Central memory CD8-positive, alpha-beta T cell (primary cell): ENCODE measurements around the gene GOLPH3L.
"Not testable (repeated sequence)": the region's sequence is repeated elsewhere in the genome, so short reads cannot be mapped to it uniquely, and the experiment has no call there.

ENCODE experiments used
- ATAC-seq: fragments of 150-1000 bp; cut with Tn5 transposase; replicated peaks from 2 replicates; pipeline ENCODE4 v1.10.0; 2022; ENCODE audit warnings: mild to moderate bottlenecking, moderate FRiP score, moderate number of reproducible peaks; ENCODE audit not compliant: poor library complexity, severe bottlenecking; ENCODE audit errors: extremely low read depth
- DNase-seq, 2 donors: peaks; one replicate each; pipeline ENCODE4 v3.0.0; 2021; ENCODE audit warnings: low spot score in 2 of 2
- H3K27ac Mint-ChIP-seq: one replicate; pipeline ENCODE4 v1.8.0; 2022; ENCODE audit warnings: low read depth, mild to moderate bottlenecking, moderate library complexity, mixed read lengths
- H3K27me3 Mint-ChIP-seq: one replicate; pipeline ENCODE4 v1.8.0; 2022; ENCODE audit warnings: mixed read lengths
- H3K36me3 Mint-ChIP-seq: one replicate; pipeline ENCODE4 v1.8.0; 2022; ENCODE audit warnings: mild to moderate bottlenecking, moderate library complexity, mixed read lengths; ENCODE audit not compliant: insufficient read depth
- H3K4me1 Mint-ChIP-seq: one replicate; pipeline ENCODE4 v1.8.0; 2022; ENCODE audit warnings: mixed read lengths
- H3K4me3 Mint-ChIP-seq: one replicate; pipeline ENCODE4 v1.8.0; 2022; ENCODE audit warnings: mild to moderate bottlenecking, moderate library complexity, mixed read lengths
- H3K9me3 Mint-ChIP-seq: one replicate; pipeline ENCODE4 v1.8.0; 2022; ENCODE audit warnings: mixed read lengths

Gene GOLPH3L

DNA sequence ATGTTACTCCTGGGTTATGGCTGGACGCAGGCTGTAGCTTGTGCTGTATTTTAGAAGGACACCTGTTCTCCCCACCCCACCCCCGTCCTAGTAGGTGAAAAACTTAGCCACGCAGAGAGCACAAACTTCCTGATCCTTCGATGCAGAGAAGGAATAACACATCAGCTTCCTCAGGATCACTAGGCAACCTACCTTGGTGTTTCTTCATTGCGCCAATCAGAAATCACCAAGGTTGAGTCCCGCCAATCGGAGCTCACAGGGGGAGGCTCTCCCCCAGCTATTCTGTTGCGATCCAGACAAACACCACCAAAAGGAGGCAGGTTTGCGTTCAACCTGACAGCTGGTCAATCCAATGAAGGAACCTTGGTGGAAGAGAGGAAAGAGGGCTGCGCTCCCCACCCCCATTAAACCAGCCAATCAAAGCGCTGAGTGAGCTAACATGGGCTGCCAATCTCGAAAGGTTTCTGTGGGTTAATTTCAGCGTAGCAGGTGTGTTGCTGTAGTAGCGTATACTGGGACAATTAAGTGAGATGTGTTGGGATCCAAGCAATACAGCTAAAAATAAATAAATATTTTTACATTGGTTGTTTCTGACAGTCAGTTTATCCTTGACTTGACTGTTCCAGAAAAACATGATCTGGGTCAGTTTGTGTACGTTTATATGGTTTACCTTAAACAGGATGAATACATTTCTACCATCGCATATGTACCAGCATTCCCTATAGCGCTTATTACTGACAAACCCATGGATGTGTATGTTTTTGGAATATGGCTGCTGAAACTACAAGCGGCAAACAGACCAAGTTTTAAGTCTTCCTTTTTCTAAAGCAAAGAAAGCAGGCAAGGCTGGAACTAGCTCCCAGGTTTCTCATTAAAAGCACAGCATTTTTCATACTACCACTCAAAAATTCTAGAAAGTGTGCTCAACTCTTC is at the start of gene GOLPH3L:
GOLPH3L (minus strand) TSS at position 160 of the 933 bp plus-strand sequence. CDS start 2,316 bp downstream, outside the sequence.
- Mint-ChIP-seq H3K36me3 (peaks cover 22% of the 10 kb centered on the region), H3K27me3 (no peaks in the 10 kb centered on the region), H3K9me3 (no peaks in the 10 kb centered on the region), H3K4me1 (peaks cover 26% of the 10 kb centered on the region), H3K27ac (peak within 1 kb of the TSS; percentile 62), H3K4me3 (peak within 1 kb of the TSS; percentile 94)
- peak; percentile 99 for ATAC-seq
- DNase-seq: peak; percentile 63 to 85

DNA sequence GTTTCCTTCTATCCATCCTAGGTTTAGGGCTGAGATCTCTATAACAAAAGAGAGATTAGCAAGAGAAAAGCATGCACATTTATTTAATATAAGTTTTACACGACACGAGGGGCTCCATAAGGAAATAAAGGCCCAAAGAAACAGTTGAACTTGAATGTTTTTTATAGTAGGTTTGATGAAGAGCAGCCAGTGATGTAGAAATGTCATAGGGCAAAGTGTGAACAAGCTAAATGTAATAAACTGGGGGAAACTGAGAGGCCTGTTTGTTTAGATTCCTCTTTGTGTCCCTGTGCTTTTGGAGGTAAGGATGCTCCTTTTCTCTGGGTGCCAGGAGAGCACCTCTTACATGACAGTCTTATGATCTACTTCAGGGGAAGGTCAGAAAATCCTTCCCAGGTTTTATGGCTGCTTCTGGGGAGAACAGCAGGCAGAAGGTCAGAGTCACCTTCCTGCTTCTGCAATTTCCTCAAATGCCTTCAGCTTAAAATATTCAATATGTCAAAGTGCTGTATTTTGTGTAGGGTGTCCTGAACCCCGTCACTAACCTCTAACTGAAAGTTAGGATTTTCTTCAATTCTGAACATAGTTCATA is 33.3 kb upstream of the GOLPH3L start:
- ATAC-seq (no peak), DNase-seq (no peak)
- Mint-ChIP-seq H3K36me3 (peaks cover 19% of the 10 kb centered on the region), H3K4me3 (no peak overlapping the region), H3K27ac (peak overlapping the region; percentile 44), H3K4me1 (no peaks in the 10 kb centered on the region), H3K27me3 (no peaks in the 10 kb centered on the region), H3K9me3 (no peaks in the 10 kb centered on the region)

DNA sequence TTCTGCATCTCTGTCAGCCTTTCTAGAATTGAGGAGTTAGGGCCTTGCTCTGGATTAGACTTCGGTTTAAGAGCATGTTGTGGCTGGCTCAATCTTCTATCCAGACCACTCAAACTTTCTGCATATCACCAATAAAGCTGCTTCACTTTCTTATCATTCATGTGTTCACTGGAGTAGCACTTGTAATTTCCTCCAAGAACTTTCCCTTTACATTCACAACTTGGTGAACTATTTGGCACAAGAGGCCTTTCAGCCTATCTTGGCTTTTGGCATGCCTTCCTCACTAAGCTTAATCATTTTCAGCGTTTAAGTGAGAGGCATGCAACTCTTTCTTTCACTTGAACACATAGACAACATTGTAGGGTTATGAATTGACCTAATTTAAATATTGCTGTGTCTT is 27.4 kb upstream of the GOLPH3L start:
- ATAC-seq: no peak
- DNase-seq: no peak
- peaks cover 1% of the 10 kb centered on the region for H3K36me3 Mint-ChIP-seq
- no peaks in the 10 kb centered on the region for H3K27me3 Mint-ChIP-seq
- no peaks in the 10 kb centered on the region for H3K9me3 Mint-ChIP-seq
- no peaks in the 10 kb centered on the region for H3K4me1 Mint-ChIP-seq
- H3K4me3 Mint-ChIP-seq: no peak overlapping the region
- H3K27ac Mint-ChIP-seq: no peak overlapping the region

DNA sequence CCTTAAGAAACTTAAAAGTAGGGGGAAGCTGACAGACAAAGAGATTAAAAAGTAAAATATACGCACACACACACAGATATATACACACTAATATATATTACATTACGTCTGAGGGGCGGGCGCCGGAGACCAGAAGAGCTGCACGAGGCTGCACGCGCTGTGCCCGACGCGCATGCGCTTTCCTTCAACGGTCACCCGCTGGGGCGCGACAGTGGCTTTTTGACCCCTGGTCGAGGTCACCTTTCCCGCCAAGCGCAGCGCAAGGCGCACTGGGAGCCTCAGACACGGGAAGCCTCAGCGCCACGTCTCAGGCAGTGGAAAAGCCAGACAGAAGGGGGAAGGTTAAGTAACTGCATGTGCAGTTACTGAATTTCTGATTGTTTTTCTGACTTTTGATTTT is 23.7 kb upstream of the GOLPH3L start, which contains the start of gene HORMAD1:
HORMAD1 (minus strand) TSS at position 193 of the 400 bp plus-strand sequence. CDS start 1,390 bp downstream, outside the sequence.
- DNase-seq (no peak), ATAC-seq (no peak)
- Mint-ChIP-seq H3K27ac (no peak within 1 kb of the TSS), H3K4me1 (peaks cover 6% of the 10 kb centered on the region), H3K9me3 (no peaks in the 10 kb centered on the region), H3K36me3 (peaks cover 1% of the 10 kb centered on the region), H3K27me3 (no peaks in the 10 kb centered on the region), H3K4me3 (no peak within 1 kb of the TSS)

DNA sequence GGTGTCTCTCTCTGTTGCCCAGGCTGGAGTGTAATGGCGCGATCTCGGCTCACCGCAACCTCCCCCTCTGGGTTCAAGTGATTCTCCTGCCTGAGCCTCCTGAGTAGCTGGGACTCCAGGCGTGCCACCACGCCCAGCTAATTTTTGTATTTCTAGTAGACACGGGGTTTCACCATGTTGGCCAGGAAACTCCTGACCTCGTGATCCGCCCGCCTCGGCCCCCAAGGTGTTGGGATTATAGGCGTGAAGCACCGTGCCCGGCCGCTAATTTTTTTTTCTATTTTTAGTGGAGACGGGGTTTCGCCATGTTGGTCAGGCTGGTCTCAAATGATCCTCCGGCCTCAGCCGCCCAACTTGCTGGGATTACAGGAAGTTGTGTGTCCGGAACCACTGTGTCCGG is 23.1 kb upstream of the GOLPH3L start:
- DNase-seq (no peak), ATAC-seq (no peak)
- Mint-ChIP-seq H3K9me3 (no peaks in the 10 kb centered on the region), H3K27ac (no peak overlapping the region), H3K4me3 (no peak overlapping the region), H3K27me3 (no peaks in the 10 kb centered on the region), H3K36me3 (peaks cover 1% of the 10 kb centered on the region), H3K4me1 (peaks cover 6% of the 10 kb centered on the region)

DNA sequence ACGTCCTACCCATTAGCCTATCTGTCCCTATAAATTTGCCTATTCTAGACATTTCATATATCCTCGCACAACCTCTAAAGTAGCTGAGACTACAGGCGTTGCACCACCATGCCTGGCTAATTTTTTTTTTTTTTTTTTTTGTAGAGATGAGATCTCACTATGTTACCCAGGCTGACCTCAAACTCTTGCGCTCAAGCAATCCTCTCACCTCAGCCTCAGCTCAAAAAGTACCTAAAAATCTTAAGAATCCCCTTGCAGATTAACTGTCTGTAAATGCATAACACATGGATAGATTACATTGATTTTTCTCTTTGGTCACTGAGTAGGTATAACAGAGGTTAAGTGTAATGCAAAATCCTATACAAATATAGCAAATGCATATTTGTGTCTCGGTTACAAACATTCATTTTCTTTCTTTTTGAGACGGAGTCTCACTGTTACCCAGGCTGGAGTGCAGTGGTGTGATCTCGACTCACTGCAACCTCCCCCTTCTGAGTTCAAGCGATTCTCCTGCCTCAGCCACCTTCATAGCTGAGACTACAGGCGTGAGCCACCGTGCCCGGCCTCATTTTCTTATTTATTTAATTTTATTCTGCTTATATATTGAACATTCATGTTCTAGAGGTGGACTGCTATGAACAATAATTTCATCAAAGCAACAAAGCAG is 21.4 kb upstream of the GOLPH3L start:
- no peaks in the 10 kb centered on the region for H3K27me3 Mint-ChIP-seq
- ATAC-seq: peak; percentile 85
- H3K27ac Mint-ChIP-seq: peak overlapping the region; percentile 8
- H3K4me3 Mint-ChIP-seq: no peak overlapping the region
- no peaks in the 10 kb centered on the region for H3K9me3 Mint-ChIP-seq
- peaks cover 6% of the 10 kb centered on the region for H3K4me1 Mint-ChIP-seq
- peaks cover 1% of the 10 kb centered on the region for H3K36me3 Mint-ChIP-seq
- no peak for DNase-seq

DNA sequence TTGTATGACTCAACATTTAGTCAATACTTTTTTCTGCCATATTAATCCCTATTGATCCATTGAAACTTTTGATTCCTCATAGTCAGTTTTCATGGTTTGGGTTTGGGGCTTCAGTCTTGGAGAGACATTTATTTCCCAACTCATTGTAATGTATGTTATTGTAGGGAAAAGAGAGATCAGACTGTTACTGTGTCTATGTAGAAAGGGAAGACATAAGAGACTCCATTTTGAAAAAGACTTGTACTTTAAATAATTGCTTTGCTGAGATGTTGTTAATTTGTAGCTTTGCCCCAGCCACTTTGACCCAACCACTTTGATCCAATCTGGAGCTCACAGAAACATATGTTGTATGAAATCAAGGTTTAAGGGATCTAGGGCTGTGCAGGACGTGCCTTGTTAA is 12.1 kb upstream of the GOLPH3L start:
- not testable (repeated sequence) for H3K27me3 Mint-ChIP-seq, H3K4me3 Mint-ChIP-seq, DNase-seq, ATAC-seq, H3K9me3 Mint-ChIP-seq, H3K27ac Mint-ChIP-seq, H3K36me3 Mint-ChIP-seq, H3K4me1 Mint-ChIP-seq

DNA sequence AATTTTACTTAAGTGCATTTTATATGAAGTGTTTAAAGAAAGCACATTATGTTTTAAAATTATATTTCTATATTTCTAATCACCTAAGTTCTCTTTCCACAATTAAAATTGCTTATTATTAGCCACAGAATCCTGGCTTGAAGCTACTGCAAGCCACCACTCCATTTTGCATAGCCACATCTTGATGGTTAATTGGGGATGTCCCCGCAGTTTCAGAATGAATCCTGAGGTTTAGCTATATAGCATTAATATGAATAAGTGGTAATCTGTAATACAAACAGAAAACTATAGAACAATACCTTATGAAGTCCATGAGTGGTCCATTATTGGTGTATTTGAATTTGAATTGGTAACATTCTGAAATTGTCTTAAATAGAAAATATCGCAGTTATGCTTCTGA is 11.6 kb upstream of the GOLPH3L start:
- Mint-ChIP-seq H3K4me3 (no peak overlapping the region), H3K27ac (no peak overlapping the region), H3K9me3 (no peaks in the 10 kb centered on the region), H3K36me3 (no peaks in the 10 kb centered on the region), H3K4me1 (no peaks in the 10 kb centered on the region), H3K27me3 (no peaks in the 10 kb centered on the region)
- no peak for DNase-seq
- no peak for ATAC-seq

DNA sequence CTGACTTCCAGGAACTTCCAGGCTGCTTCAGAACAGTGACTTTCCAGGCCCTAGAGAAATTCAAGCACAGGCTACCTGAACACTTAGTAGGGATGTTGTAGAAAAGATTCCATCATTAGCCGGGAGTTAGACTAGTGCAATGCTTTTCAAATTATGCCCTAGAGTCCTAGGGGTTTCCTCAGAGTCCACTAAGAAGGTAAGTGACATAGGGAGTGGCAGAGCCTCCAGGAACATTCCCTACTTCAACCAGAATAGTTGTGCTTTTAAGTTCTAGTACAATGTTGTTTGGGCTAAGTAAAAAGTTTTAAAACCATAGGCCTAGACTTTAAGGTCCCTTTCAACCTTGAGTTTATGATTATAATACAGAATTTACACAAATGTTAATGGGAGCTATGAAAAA is 9.1 kb upstream of the GOLPH3L start:
- Mint-ChIP-seq H3K27ac (no peak overlapping the region), H3K27me3 (no peaks in the 10 kb centered on the region), H3K4me3 (no peak overlapping the region)

DNA sequence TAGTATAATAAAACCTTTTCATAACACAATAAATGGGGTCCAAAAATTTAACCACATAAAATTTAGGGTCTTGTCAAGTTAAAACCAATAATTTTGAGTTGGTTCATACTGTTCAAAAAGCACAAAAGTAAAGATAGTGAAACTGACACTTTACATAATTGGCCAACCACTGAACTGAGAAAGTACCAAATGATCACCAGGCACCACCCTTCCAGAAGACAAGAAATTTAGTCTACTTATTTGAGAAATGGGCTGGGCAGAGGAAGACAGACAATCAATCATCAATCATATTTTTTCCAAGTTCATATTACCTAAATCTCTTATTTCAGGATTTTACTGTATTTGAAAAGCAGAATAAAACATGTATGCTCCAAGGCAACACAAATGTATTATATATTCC is 6.5 kb upstream of the GOLPH3L start:
- ATAC-seq: no peak
- H3K9me3 Mint-ChIP-seq: no peaks in the 10 kb centered on the region
- no peak overlapping the region for H3K4me3 Mint-ChIP-seq
- H3K27me3 Mint-ChIP-seq: no peaks in the 10 kb centered on the region
- no peaks in the 10 kb centered on the region for H3K36me3 Mint-ChIP-seq
- no peak for DNase-seq
- H3K4me1 Mint-ChIP-seq: no peaks in the 10 kb centered on the region
- no peak overlapping the region for H3K27ac Mint-ChIP-seq

More for the DNA sequence above, 9.1 kb upstream of the GOLPH3L start:
- DNase-seq (no peak), ATAC-seq (no peak)
- no peaks in the 10 kb centered on the region for H3K36me3 Mint-ChIP-seq
- no peaks in the 10 kb centered on the region for H3K9me3 Mint-ChIP-seq
- H3K4me1 Mint-ChIP-seq: no peaks in the 10 kb centered on the region

DNA sequence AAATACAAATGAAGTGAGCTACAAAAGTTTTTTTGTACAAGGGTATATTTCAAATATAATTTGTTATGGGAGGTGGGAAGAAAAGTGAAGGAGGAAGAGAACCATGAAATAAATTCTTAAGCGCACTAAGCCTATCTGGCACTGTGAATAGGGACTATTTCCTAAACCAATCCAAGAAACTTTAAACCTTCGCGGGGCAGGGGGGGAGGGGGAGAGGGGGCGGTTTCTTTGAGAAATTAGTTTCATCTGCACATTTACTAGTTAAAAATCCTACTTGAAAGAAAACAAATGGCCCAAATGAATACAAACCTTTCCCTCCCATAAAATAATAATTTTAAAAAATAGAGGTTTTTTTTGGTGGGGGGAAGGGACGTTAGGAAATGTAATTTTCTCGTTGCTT is 364 bp downstream of the GOLPH3L start:
- Mint-ChIP-seq H3K36me3 (peaks cover 24% of the 10 kb centered on the region), H3K4me1 (peaks cover 27% of the 10 kb centered on the region), H3K27ac (peak overlapping the region; percentile 62), H3K27me3 (no peaks in the 10 kb centered on the region), H3K4me3 (peak overlapping the region; percentile 94), H3K9me3 (no peaks in the 10 kb centered on the region)
- DNase-seq (no peak), ATAC-seq (no peak)

DNA sequence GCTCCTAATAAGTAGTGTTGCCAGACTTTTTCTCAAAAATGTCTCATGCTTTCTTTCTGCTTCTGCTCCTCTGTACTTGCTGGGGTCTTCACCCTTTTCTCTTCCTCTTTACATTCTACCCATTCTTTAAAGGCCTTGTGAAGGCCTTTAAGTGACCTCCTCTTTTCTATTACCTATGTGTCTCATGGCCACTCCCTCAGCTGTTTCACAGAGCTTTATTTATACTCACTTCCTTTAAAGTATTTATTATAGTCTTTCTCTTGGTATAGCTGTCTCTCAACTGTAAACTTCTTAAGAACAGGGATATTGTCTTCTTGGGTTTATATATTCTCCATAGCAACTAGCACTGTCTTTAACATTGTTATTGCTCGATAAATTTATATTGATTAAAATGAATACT is 792 bp downstream of the GOLPH3L start:
- Mint-ChIP-seq H3K4me3 (peak overlapping the region; percentile 94), H3K27ac (peak overlapping the region; percentile 62), H3K27me3 (no peaks in the 10 kb centered on the region), H3K4me1 (peaks cover 31% of the 10 kb centered on the region), H3K36me3 (peaks cover 27% of the 10 kb centered on the region), H3K9me3 (no peaks in the 10 kb centered on the region)
- DNase-seq (no peak), ATAC-seq (no peak)
